Endothelial cell (in vitro differentiated cells): Measurements from ENCODE around the gene TCEAL8. TPM values are rescaled to one million over a fixed set of nuclear protein-coding genes. Genes with fewer than 3 reads are reported as not detected.

Experiments used
- DNase-seq: peaks from one replicate; pipeline ENCODE4 v3.0.0; 2021; ENCODE audit warnings: low spot score
- H3K27ac Mint-ChIP-seq: one replicate; pipeline ENCODE4 v1.8.0; 2021; ENCODE audit warnings: mixed read lengths, inconsistent platforms; ENCODE audit not compliant: unreplicated experiment
- H3K27me3 Mint-ChIP-seq: one replicate; pipeline ENCODE4 v1.8.0; 2021; ENCODE audit warnings: mild to moderate bottlenecking, moderate library complexity, mixed read lengths, inconsistent platforms; ENCODE audit not compliant: unreplicated experiment
- H3K36me3 Mint-ChIP-seq: one replicate; pipeline ENCODE4 v1.8.0; 2021; ENCODE audit warnings: mild to moderate bottlenecking, low read depth, mixed read lengths, inconsistent platforms; ENCODE audit not compliant: unreplicated experiment
- H3K4me1 Mint-ChIP-seq: one replicate; pipeline ENCODE4 v1.8.0; 2021; ENCODE audit warnings: mild to moderate bottlenecking, mixed read lengths, inconsistent platforms; ENCODE audit not compliant: unreplicated experiment
- H3K4me3 Mint-ChIP-seq: one replicate; pipeline ENCODE4 v1.8.0; 2021; ENCODE audit warnings: mild to moderate bottlenecking, mixed read lengths, inconsistent platforms; ENCODE audit not compliant: unreplicated experiment
- H3K9me3 Mint-ChIP-seq: one replicate; pipeline ENCODE4 v1.8.0; 2021; ENCODE audit warnings: mixed read lengths, inconsistent platforms; ENCODE audit not compliant: unreplicated experiment
- CTCF ChIP-seq: fragments of 200-600 bp; sonication (generic); IDR thresholded peaks from one replicate; pipeline ENCODE4 v1.5.0; 2021; ENCODE audit warnings: antibody characterized with exemption; ENCODE audit not compliant: unreplicated experiment
- total RNA-seq: library from RNA; stranded (reverse); fragmentation: NEBNext Ultra II Directional; extraction: Animal tissue kit (Norgen Biotek cat#: 25700); gene quantifications from one replicate; pipeline ENCODE4 v1.2.1, GENCODE V29; 2021; ENCODE audit not compliant: unreplicated experiment

The TCEAL8 gene
- total RNA-seq, 1 donor from 2014 or later, result 81.2 TPM

GRCh38 chrX:103220511-103221323 lies 34.2 kb downstream of the TCEAL8 start:
- H3K4me3 Mint-ChIP-seq, result no peak overlapping the region
- no peaks in the 10 kb centered on the region for H3K9me3 Mint-ChIP-seq
- H3K4me1 Mint-ChIP-seq, result peaks cover 12% of the 10 kb centered on the region
- DNase-seq, result peak; percentile 4
- TF ChIP-seq CTCF, result no peak
- H3K27ac Mint-ChIP-seq, result no peak overlapping the region
- peaks cover 6% of the 10 kb centered on the region for H3K27me3 Mint-ChIP-seq
- peaks cover 7% of the 10 kb centered on the region for H3K36me3 Mint-ChIP-seq

- H3K36me3 Mint-ChIP-seq, result peaks cover 7% of the 10 kb centered on the region
- H3K9me3 Mint-ChIP-seq, result no peaks in the 10 kb centered on the region
- DNase-seq, result peak; percentile 57
- peak overlapping the region; percentile 93 for H3K27ac Mint-ChIP-seq
- H3K4me1 Mint-ChIP-seq, result peaks cover 6% of the 10 kb centered on the region
- H3K4me3 Mint-ChIP-seq, result peak overlapping the region; percentile 89
- TF ChIP-seq CTCF, result no peak
- peaks cover 5% of the 10 kb centered on the region for H3K27me3 Mint-ChIP-seq
Measured at GRCh38 chrX:103215425-103215991, 39.4 kb downstream of the TCEAL8 start.

- H3K36me3 Mint-ChIP-seq, result peaks cover 7% of the 10 kb centered on the region
- H3K4me3 Mint-ChIP-seq, result peak within 1 kb of the TSS; percentile 93
- DNase-seq, result peak; percentile 76
- TF ChIP-seq CTCF, result no peak
- peaks cover 6% of the 10 kb centered on the region for H3K4me1 Mint-ChIP-seq
- no peaks in the 10 kb centered on the region for H3K9me3 Mint-ChIP-seq
- peak within 1 kb of the TSS; percentile 97 for H3K27ac Mint-ChIP-seq
- H3K27me3 Mint-ChIP-seq, result peaks cover 5% of the 10 kb centered on the region
Measured at GRCh38 chrX:103214870-103215424, 40.0 kb downstream of the TCEAL8 start, which contains the start of gene BEX4. BEX4 (plus strand) TSS chrX:103215108; CDS start chrX:103216154, 1,046 bp downstream.

GRCh38 chrX:103212749-103213457 lies 42.1 kb downstream of the TCEAL8 start:
- TF ChIP-seq CTCF, result no peak
- Mint-ChIP-seq H3K4me1 (peaks cover 6% of the 10 kb centered on the region), H3K36me3 (peaks cover 7% of the 10 kb centered on the region), H3K9me3 (no peaks in the 10 kb centered on the region), H3K27me3 (no peaks in the 10 kb centered on the region), H3K27ac (no peak overlapping the region), H3K4me3 (no peak overlapping the region)
- DNase-seq, result no peak
